ENCODE measurements around the gene FOXL3.
"Not testable (repeated sequence)": the region's sequence is repeated elsewhere in the genome, so short reads cannot be mapped to it uniquely, and the experiment has no call there.

FOXL3 gene

DNA sequence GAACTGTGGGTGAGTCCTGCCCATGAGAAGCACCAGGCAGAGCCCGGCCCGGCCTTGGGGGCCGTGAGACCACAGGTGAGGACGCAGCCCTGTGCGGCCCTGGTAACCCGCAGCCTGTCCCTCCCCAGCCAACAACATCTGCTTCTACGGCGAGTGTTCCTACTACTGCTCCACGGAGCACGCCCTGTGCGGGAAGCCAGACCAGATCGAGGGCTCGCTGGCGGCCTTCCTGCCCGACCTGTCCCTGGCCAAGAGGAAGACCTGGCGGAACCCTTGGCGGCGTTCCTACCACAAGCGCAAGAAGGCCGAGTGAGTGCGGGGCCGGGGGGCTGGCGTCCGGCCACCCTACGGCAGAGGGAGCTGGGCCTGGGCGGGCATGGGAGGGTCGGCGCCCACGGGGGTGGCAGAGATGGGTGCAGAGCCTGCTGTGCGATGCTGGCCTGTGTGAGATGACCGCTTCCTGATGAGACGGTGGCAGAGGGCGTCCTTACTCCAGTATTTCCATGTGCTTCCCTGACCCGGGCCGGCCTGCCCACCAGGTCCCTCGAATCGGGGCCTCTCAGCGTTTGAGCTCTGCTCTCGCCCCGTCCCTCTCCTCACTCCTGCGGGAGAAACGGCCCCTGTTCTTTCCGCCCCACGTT, 34.1 kb upstream of the FOXL3 start:
- no peak for DNase-seq

DNA sequence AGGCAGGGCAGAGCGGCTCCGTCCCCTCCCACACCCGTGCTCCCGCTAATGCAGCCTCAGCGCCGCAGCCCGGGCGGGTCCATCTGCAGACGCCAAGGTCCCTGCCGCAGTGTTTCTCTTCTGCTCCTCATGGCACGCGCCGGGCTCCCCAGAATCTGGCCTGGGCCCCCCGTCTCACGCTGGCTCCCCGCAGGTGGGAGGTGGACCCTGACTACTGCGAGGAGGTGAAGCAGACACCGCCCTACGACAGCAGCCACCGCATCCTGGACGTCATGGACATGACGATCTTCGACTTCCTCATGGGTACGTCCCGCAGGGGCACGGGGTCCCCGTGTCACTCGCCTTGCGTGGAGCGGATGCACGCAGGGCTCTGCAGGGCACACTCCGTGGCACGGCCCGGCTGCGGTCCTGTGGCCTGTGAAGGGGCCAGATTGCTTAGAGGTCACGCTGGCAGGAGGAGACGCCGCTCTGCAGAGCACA, 33.5 kb upstream of the FOXL3 start:
- no peak for DNase-seq

DNA sequence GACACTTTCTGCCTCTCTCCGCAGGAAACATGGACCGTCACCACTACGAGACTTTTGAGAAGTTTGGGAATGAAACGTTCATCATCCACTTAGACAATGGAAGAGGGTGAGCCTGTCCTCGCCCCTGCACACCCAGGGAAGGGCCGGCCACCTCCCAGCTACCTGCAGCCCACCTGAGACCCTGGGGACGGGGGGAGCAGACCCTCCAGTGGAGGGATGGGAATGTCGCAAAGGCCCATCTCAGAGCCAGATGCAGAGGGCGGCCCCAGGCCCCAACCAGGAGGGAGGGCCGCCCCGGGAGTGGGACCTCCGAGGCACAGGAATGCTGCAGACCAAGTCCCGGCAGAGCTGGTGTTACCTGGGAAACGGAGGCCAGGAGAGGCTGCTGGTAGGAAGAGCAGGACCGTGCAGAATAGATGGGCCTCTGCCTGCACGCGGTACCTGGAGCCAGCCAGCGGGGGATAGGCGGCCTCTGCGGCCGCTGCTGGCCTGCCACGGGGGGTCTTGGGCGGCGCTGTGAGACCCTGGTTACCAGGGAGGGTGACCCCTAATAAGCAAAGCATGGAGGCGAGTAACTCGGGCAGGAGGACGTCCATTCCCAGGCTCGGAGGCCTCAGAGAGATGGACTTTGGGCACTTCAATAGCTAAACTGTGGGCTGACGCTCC, 32.9 kb upstream of the FOXL3 start:
- DNase-seq = no peak

DNA sequence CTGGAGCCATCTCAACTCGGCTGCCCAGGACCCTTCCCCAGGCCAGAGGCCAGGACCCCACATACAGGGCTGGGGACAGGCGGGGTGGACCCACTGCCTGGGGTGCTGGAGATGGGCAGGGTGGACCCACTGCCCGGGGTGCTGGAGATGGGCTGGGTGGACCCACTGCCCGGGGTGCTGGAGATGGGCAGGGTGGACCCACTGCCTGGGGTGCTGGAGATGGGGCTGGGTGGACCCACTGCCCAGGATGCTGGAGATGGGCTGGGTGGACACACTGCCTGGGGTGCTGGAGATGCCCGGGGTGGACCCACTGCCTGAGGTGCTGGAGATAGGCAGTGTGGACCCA, 32.4 kb upstream of the FOXL3 start:
- DNase-seq = no peak

DNA sequence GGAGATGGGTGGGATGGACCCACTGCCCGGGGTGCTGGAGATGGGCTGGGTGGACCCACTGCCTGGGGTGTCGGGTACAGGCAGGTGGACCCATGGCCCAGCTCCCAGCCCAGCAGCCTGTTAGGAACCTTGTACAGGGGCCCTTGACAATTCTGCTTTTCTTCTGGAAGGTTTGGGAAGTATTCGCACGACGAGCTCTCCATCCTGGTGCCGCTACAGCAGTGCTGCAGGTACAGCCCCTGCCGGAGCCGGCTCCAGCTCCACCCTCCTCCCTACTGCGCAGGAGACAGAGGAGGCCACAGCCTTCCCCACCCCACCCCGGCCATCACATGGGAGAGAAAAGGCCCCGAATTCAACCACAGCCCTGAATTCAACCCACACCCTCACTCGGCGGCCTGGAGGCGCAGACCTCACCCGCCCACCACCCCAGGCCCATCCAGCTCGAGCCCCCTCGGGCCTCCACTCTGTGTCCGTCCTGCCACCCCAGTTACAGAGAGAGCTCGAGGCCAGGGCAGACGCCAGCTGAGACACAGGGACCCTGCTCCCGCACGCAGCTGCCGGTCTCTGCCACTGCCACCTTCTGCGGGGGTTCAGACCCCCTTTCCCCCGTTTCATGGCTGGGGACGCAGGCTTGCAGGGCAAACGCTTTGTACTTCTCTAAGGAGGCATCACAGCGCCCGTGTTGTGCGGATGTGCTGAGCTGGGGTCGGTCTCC, 31.3 kb upstream of the FOXL3 start:
- no peak for DNase-seq

DNA sequence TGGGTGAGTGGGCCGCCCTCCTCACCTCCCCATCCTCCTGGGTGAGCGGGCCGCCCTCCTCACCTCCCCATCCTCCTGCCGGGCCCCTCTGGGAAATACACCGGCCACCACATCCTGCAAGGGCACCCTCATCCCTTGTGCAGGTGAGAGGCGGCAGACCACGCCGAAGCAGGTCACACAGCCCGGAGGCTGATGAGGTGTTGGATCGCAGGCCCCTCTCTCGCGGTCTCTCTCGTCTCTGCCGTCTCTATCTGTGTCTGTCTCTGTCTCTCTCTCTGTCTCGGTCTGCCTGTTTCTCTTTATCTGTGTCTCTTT, 30.8 kb upstream of the FOXL3 start:
- no peak for DNase-seq

DNA sequence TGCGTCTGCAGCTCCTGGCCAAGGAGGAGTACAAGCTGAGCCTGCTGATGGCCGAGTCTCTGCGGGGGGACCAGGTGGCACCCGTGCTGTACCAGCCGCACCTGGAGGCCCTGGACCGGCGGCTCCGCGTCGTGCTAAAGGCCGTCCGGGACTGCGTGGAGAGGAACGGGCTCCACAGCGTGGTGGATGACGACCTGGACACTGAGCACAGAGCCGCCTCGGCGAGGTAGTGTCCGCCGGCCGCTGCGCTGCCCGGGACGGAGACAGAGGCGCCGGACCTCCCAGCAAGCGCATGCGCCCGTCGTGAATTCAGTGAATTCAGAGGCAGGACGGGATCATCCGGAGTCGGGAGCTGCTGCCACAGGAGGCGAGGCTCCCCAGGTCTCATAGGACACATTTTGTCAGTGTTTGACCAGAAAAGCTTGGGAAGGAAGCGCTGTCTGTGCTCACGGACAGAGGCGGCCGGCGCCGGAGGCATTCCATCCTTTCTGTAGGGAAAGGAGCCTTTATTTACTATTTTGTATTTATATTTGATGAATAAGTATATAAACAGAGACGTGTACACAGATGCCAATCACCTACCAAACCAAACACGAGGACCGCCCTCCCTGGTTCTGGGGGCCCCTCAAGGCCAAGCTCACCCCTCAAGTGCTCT, 30.1 kb upstream of the FOXL3 start:
- no peak for DNase-seq

DNA sequence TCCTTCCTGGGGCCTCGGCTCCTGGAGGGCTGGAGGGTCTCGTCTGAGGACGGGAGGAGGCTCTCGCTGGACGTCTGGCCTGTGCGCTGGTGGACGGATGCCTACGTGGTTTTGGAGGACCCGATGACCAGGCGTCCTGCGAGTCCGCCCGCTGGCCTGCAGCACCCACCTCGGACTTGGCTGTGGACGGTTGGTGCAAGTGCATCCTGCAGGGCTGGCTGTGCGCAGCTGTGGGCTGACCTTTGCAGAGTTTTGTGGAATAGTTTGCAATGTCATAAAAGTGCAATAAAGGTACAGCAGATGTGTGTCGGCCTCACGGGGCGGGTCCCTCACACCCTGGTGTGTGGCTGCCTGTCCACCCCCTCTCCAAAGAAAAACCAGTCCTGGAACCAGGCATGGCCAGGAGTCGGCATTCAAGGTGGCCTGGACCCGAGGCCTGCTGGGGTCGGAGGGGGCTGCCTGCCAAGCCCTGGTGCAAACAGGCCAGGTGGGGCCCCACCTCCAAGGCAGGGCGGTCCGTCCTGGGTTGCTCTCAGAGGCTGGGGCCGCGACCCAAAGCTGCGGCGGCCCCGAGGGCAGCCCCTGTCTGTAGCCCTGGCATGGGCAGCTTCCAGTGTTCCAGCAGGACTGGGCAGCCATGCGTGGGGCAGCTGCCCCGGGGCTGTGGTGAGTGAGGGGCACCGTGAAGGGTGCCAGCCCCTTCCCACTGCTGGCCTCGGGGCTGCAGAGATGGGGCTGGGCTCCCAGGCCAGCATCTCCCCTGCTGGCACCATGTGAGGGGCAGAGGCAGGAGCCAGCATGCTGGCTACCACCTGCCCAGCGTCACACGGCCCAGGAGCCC, 29.3 kb upstream of the FOXL3 start:
- DNase-seq = no peak

DNA sequence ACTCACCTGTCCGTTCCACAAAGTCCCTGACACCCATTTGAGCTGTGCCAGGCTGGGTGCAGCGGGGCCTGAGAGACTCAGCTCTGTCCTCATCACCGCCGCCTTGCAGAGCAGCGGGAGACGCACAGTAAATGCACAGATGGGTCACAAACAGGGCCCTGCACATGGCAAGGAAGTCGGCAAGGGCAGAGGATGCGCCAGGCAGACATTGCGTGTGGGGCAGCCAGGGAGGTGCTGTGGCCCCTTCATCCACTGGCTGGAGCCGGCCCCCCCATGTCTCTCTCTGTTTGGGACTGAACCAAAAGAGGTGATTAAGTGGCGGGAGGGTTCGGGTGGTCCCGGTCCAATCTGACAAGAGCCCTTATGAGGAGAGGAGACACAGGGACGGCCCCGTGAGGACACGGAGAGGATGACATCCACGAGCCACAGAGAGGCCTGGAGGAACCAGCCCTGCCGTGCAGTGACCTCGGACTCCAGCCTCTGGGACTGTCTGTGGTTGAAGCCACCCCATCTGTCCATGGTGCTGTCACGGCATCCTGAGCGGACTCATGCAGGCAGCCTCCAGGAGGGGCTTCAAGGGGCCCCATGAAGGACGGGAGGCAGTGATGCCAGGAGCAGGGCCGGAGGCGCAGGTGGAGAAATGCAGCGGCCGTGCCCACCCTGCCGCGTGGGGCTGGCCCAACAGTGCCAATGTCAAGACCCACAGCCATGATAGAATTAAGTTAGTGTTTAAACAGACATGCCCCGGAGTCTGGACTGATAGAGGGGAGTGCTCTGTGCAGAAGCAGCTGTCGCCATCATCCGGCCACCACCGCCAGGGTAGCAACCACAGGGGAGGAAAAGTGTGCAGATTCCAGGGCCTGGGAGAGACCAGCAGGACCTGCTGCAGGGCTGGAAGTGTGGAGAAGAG, 28.4 kb upstream of the FOXL3 start:
- DNase-seq = no peak

DNA sequence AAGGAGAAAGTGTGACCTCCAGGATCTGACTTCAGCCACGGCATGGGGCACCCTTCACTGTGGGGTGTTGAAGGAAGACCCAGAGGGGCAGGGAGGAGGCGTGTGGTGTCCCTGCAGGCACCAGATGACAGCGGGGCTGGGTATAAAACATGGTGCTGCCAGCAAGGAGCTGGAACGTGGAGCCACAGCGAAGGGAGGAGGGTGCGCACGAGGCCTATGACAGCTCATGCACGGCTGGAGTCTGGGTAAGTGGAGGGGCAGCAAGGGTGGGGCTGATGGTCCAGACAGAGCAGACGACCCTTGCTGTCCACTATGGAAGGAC, 27.8 kb upstream of the FOXL3 start:
- DNase-seq = no peak

DNA sequence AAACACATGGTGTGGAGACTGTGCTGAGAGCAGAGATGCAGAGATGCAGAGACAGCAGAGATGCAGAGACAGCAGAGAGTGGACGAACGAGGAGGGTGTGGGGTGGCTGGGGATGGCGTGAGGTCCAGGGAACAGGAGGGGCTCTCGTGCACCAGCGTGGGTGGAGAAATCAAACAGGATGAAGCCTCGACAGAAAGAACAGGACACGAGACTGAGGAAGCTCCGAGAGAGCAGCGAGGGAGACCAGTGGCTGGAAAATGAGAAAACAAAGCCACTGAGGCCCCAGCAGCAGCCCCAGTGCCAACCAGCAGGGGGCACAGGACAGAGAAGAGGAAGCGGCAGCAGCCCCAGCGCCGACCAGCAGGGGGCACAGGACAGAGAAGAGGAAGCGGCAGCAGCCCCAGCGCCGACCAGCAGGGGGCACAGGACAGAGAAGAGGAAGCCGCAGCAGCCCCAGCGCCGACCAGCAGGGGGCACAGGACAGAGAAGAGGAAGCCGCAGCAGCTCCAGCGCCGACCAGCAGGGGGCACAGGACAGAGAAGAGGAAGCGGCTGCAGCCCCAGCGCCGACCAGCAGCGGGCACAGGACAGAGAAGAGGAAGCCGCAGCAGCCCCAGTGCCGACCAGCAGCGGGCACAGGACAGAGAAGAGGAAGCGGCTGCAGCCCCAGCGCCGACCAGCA, 27.2 kb upstream of the FOXL3 start:
- not testable (repeated sequence) for DNase-seq

DNA sequence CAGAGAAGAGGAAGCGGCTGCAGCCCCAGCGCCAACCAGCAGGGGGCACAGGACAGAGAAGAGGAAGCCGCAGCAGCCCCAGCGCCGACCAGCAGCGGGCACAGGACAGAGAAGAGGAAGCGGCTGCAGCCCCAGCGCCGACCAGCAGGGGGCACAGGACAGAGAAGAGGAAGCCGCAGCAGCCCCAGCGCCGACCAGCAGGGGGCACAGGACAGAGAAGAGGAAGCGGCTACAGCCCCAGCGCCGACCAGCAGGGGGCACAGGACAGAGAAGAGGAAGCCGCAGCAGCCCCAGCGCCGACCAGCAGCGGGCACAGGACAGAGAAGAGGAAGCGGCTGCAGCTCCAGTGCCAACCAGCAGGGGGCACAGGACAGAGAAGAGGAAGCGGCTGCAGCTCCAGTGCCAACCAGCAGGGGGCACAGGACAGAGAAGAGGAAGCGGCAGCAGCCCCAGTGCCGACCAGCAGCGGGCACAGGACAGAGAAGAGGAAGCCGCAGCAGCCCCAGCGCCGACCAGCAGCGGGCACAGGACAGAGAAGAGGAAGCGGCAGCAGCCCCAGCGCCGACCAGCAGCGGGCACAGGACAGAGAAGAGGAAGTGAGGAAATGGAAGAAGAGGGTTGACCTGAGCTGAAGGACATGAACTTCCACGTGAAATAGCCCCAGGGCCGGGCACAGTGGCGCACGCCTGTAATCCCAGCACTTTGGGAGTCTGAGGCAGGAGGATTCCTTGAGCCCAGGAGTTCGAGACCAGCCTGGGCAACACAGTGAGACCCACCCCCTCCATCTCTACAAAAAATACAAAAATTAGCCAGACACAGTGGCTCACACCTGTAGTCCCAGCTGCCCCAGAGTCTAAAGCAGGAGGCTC, 26.3 kb upstream of the FOXL3 start:
- not testable (repeated sequence) for DNase-seq

DNA sequence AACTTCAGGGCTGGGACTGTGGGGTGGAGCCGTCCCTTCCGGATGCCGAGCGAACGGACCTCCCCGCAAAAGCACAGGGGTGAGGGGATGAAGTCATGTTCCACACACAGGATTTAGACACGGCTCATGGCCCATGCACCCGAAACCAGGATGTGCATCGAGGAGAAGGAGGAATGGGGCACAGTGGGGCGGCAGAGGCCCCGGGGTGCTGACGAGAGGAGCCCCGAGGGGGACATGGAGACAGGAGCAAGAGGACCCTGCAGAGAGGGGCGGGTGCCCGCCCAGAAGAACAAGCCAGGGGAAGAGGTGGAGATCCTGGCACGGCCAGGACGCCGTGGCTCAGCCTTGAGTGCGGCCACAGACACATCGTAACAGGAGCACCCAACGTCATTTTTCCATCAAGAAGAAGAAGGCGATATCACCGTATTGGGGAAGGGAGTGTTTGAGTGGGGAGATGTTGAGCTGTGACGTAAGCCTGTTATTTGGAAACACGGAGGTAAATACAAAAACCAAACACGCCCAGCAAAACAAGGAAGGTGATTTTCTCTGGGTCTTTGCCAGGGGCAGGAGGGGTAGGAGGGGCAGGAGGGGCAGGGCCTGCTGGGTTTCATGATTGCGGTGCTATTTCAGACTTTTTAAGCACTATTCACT, 25.3 kb upstream of the FOXL3 start:
- no peak for DNase-seq

DNA sequence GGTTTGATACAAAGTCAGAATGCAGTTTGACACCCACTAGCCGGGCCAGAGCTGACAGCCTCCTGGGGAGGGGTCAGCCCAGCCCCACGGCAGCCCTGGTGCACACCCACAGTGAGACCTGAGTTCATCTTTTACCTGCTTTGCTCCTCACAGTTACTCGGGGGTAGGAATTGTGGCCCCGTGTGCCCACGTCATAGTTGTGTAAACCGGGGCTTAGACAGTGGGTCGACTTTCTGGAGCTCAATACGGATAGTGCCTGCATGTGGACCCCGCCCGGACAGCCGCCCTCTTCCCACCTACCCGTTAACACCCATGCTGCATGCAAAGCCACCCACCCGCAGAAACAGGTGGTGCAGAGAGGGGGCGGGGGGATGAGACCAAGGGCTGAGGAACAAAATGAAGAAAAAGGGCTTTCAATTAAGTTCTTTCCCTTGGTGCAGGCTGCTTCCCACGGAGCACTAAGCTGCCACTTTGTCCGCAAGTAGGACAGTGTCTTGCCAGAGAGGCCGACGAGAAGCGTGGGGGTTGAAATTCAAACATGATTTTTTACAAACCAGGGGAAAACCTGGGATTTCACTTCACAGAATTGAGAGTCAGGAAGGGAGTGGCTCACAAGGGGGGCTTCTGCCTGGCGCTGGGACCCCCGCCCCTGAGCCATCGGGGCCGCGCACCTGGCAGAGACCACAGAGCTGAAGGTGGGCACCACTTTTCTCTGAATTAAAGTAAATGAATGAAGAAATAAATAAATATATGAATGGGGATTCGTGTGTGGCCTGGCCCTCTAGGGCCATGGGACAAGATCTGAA, 24.6 kb upstream of the FOXL3 start:
- DNase-seq = no peak

DNA sequence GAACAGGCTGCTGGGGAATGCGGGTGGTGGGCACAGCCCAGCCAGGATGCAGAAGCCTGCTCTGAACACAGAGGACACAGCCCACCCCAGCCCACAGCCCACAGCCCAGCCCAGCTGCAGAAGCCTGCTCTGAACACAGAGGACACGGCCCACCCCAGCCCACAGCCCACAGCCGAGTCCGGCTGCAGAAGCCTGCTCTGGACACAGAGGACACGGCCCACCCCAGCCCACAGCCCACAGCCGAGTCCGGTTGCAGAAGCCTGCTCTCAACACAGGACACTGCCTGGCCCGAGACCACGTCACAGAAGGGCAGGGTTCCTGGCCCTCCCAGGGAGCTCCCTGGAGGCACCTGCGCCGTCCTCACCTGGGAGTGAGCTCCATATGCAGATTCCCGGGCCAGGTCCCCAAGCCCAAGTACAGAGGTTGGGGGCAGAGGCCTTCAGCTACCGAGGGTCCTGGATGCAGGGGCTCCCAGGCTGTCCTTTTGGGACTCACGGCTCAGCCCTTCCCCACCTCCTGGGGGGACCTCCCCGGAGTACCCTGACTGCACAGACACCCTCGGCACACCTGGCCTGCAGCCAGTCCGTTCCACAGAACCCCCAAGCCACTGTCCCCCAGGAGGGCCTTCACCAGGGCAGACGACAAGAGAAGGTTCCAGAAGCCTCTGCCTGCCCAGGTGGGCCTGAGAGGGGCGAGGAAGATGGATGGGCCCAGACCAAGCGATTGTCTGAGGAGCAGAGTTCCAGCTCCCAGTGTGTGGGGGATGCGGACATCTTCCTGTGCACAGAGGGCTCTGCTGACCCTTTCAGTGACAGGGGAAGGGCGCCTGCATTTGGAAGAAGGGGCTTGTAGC, 23.7 kb upstream of the FOXL3 start:
- no peak for DNase-seq

DNA sequence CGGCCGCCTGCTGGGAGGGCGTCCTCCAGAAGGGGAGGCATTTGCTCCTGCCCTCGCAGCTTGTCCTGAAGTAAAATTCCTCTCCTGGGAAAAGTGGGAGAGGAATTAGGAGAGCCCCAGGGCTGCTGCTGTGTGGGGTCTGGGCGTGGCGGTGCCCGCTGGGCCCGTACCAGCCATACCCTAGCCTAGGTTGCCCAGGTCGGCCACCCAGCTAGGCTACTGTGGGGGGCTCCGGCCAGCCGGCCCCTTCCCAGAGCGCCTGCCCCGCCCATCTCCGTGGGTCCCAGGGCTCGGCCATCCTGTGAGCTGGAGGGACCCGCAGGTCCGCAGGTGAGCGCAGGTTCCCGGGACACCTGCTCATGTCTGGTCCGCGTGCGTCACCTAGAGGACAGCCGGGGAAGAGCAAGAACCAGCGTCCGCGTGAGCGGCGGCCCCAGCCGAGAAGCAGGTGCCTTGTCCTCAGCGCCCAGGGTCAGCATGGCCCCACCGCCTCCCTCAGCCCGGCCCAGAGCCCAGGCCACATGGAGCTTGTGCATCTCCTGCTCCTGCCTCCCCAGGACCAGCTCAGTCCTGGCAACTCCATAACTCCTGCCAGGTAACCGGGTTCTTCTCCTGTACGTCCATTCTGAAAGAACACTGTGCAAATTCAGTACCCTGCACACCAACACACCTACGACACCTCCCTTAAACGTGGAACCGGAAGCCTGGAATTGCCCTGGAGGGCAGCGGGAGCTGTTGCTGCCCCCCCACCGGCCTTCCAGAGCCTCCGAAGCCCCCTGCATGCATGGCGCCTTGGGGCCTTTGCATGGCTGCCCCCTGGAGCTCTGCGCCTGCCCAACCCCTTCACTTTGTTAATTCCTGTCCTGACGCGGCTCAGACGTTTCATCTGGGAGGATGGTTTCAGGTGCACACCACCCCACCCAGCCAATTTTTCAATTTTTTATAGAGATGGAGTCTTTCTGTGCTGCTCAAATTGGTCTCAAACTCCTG, 22.8 kb upstream of the FOXL3 start:
- DNase-seq = no peak

DNA sequence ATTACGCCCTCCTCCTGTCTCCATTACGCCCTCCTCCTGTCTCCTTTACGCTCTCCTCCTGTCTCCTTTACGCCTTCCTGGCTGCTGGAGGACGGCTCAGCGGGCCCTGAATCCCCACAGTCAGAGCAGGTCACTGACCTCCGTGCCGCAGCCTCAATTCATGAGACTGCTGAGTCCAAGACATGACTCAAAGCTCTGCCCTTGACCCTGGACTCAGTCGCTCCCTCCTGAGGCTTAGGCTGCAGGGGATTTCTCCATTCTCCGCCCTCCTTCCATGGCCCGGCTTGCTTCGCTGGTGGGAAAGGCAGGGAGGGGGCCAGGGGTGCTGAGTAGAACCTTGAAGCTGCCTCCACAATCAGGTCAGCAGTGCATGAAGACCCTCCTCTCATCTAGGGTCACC, 21.0 kb upstream of the FOXL3 start:
- no peak for DNase-seq
